ENCODE results near the gene PCDH7.

The PCDH7 gene

DNA sequence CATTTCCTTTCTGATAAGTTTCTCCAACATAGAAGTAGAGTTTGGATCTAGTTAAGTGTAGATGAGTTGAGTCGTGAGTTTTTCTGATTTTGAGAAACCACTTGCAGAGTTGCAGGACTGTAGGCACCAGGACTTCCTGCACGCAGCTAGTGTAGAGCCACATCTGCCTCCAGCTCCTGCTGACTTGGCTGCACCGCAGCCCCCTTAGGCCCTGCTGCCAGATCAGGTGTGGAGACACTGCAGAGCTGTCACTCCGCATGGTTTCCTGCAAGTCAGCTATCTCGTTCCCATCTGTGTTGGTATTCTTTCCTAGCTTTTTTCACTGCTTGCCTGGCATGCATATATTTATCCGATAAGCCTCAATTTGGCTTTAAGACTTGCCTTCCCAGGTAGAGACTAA is 48.9 kb downstream of the PCDH7 start:
- no peak for DNase-seq (ENCODE audit: low read depth in 1 of 2, low spot score in 1 of 2)
- Histone ChIP-seq H3K4me3 (replicated peaks; ENCODE audit: insufficient read depth, low read length) (no peak overlapping the region), H3K27ac (replicated peaks) (no peak overlapping the region), H3K27me3 (ENCODE audit: insufficient read depth, poor library complexity, severe bottlenecking) (no peaks in the 10 kb centered on the region)
- TF ChIP-seq GABPA (IDR thresholded peaks at IDR 0.05; ENCODE audit: low read depth) (no peak), POLR2AphosphoS5 (IDR thresholded peaks at IDR 0.05; ENCODE audit: low read depth) (no peak), SPI1 (IDR thresholded peaks at IDR 0.05; ENCODE audit: borderline replicate concordance, low read depth) (no peak), REST (IDR thresholded peaks at IDR 0.05; ENCODE audit: insufficient replicate concordance, low read depth) (no peak)
- TF ChIP-seq, protein P1, sequence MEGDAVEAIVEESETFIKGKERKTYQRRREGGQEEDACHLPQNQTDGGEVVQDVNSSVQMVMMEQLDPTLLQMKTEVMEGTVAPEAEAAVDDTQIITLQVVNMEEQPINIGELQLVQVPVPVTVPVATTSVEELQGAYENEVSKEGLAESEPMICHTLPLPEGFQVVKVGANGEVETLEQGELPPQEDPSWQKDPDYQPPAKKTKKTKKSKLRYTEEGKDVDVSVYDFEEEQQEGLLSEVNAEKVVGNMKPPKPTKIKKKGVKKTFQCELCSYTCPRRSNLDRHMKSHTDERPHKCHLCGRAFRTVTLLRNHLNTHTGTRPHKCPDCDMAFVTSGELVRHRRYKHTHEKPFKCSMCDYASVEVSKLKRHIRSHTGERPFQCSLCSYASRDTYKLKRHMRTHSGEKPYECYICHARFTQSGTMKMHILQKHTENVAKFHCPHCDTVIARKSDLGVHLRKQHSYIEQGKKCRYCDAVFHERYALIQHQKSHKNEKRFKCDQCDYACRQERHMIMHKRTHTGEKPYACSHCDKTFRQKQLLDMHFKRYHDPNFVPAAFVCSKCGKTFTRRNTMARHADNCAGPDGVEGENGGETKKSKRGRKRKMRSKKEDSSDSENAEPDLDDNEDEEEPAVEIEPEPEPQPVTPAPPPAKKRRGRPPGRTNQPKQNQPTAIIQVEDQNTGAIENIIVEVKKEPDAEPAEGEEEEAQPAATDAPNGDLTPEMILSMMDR (IDR thresholded peaks at IDR 0.05; ENCODE audit: insufficient read depth, low read length), result no peak

DNA sequence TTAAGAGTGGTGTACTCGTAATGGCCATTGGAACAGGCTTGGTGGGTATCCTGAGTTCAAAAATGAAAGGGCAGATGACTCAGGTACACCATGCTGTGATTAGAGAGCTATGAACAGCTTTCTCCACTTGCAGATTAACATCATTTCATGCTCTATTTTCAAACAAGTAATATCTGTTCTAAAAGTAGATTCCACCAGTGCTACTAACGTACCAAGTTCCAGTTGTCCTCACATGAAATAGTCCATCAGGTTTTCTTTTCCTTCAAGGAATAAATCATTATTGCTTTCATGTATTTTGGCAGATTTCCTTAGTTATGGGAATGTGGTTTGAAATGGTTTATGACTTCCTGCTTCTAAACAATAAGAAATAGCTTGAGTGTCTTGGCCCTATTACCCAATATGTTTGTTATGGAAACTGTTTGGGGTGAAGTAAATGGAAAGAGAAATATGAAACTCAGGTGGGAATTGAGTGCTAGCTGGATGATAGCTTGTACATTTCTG is 49.9 kb downstream of the PCDH7 start:
- no peaks in the 10 kb centered on the region for H3K27me3 ChIP-seq (ENCODE audit: insufficient read depth, poor library complexity, severe bottlenecking)
- H3K27ac ChIP-seq (replicated peaks), result no peak overlapping the region
- DNase-seq (ENCODE audit: low read depth in 1 of 2, low spot score in 1 of 2), result no peak
- TF ChIP-seq POLR2AphosphoS5 (IDR thresholded peaks at IDR 0.05; ENCODE audit: low read depth) (no peak), SPI1 (IDR thresholded peaks at IDR 0.05; ENCODE audit: borderline replicate concordance, low read depth) (no peak), GABPA (IDR thresholded peaks at IDR 0.05; ENCODE audit: low read depth) (no peak), REST (IDR thresholded peaks at IDR 0.05; ENCODE audit: insufficient replicate concordance, low read depth) (no peak)
- TF ChIP-seq, protein P1 (IDR thresholded peaks at IDR 0.05; ENCODE audit: insufficient read depth, low read length), result no peak
- no peak overlapping the region for H3K4me3 ChIP-seq (replicated peaks; ENCODE audit: insufficient read depth, low read length)

DNA sequence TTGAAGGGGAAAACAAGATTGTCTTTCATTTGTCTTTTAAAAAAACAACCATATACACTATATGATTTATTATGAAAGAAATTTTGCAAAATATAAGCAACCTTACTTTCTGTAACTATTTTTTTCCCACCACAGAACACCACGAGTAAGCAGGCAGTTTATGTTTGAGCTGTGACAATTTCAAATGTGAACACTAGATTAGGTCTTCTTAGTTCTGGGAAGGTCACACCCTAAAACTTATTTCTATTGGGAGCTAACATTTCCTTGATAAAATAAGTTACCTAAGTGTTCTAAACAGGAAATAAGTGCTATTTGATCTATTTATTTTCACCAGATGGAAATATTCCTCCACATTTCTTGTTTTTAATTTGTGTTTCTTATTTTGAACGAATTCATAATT is 50.6 kb downstream of the PCDH7 start:
- Histone ChIP-seq H3K27me3 (ENCODE audit: insufficient read depth, poor library complexity, severe bottlenecking) (no peaks in the 10 kb centered on the region), H3K4me3 (replicated peaks; ENCODE audit: insufficient read depth, low read length) (no peak overlapping the region), H3K27ac (replicated peaks) (no peak overlapping the region)
- TF ChIP-seq, protein P1 (IDR thresholded peaks at IDR 0.05; ENCODE audit: insufficient read depth, low read length), result no peak
- TF ChIP-seq SPI1 (IDR thresholded peaks at IDR 0.05; ENCODE audit: borderline replicate concordance, low read depth) (no peak), POLR2AphosphoS5 (IDR thresholded peaks at IDR 0.05; ENCODE audit: low read depth) (no peak), GABPA (IDR thresholded peaks at IDR 0.05; ENCODE audit: low read depth) (no peak), REST (IDR thresholded peaks at IDR 0.05; ENCODE audit: insufficient replicate concordance, low read depth) (no peak)
- DNase-seq (ENCODE audit: low read depth in 1 of 2, low spot score in 1 of 2), result no peak

Data from HL-60 (cell line).